Measurements from ENCODE around the gene TMEFF2. TPM values are rescaled to one million over a fixed set of nuclear protein-coding genes. Genes with fewer than 3 reads are reported as not detected.
"Not testable (repeated sequence)": the region's sequence is repeated elsewhere in the genome, so short reads cannot be mapped to it uniquely, and the experiment has no call there.

Gene TMEFF2
- polyA plus RNA-seq, 1 donor: 2.3 TPM

- no peak overlapping the region for H3K27ac ChIP-seq (ENCODE audit: low read length)
- no peaks in the 10 kb centered on the region for H3K36me3 ChIP-seq (ENCODE audit: control insufficient read depth, insufficient read depth, low read length)
- H3K27me3 ChIP-seq (ENCODE audit: control insufficient read depth, insufficient read depth, low read length): no peaks in the 10 kb centered on the region
- no peaks in the 10 kb centered on the region for H3K4me1 ChIP-seq (ENCODE audit: control insufficient read depth, insufficient read depth, low read length)
- 100% methylated on average over 1 of the region's 1 CpG for WGBS (ENCODE audit: insufficient coverage, low lambda C conversion rate)
- DNase-seq: no peak
- H3K9me3 ChIP-seq (ENCODE audit: control insufficient read depth, low read depth, low read length): peaks cover 1% of the 10 kb centered on the region
- no peak overlapping the region for H3K4me3 ChIP-seq (ENCODE audit: low read length)
These were observed 268.1 kb downstream of the TMEFF2 start for GRCh38 chr2:191926671-191927070.

GRCh38 chr2:191923652-191923997 is 271.1 kb downstream of the TMEFF2 start:
- Histone ChIP-seq H3K36me3 (ENCODE audit: control insufficient read depth, insufficient read depth, low read length) (no peaks in the 10 kb centered on the region), H3K27ac (ENCODE audit: low read length) (no peak overlapping the region), H3K4me3 (ENCODE audit: low read length) (no peak overlapping the region), H3K27me3 (ENCODE audit: control insufficient read depth, insufficient read depth, low read length) (no peaks in the 10 kb centered on the region), H3K4me1 (ENCODE audit: control insufficient read depth, insufficient read depth, low read length) (no peaks in the 10 kb centered on the region), H3K9me3 (ENCODE audit: control insufficient read depth, low read depth, low read length) (peaks cover 2% of the 10 kb centered on the region)
- no peak for DNase-seq

- no peaks in the 10 kb centered on the region for H3K27me3 ChIP-seq (ENCODE audit: control insufficient read depth, insufficient read depth, low read length)
- 100% methylated on average over 1 of the region's 20 CpGs for WGBS (ENCODE audit: insufficient coverage, low lambda C conversion rate)
- no peaks in the 10 kb centered on the region for H3K36me3 ChIP-seq (ENCODE audit: control insufficient read depth, insufficient read depth, low read length)
These were observed 271.7 kb downstream of the TMEFF2 start for GRCh38 chr2:191922736-191923651.

GRCh38 chr2:191921650-191922049 is 273.1 kb downstream of the TMEFF2 start:
- H3K9me3 ChIP-seq (ENCODE audit: control insufficient read depth, low read depth, low read length); H3K4me1 ChIP-seq (ENCODE audit: control insufficient read depth, insufficient read depth, low read length); H3K27me3 ChIP-seq (ENCODE audit: control insufficient read depth, insufficient read depth, low read length); H3K27ac ChIP-seq (ENCODE audit: low read length); DNase-seq; H3K36me3 ChIP-seq (ENCODE audit: control insufficient read depth, insufficient read depth, low read length); H3K4me3 ChIP-seq (ENCODE audit: low read length): not testable (repeated sequence)
- WGBS (ENCODE audit: insufficient coverage, low lambda C conversion rate): no CpG with 5 or more reads among the region's 32 CpGs

More at GRCh38 chr2:191922736-191923651, 271.7 kb downstream of the TMEFF2 start:
- DNase-seq: no peak
- no peak overlapping the region for H3K4me3 ChIP-seq (ENCODE audit: low read length)
- no peaks in the 10 kb centered on the region for H3K4me1 ChIP-seq (ENCODE audit: control insufficient read depth, insufficient read depth, low read length)
- peaks cover 2% of the 10 kb centered on the region for H3K9me3 ChIP-seq (ENCODE audit: control insufficient read depth, low read depth, low read length)
- H3K27ac ChIP-seq (ENCODE audit: low read length): no peak overlapping the region

GRCh38 chr2:191920502-191920901 is 274.2 kb downstream of the TMEFF2 start:
- DNase-seq: no peak
- H3K27ac ChIP-seq (ENCODE audit: low read length): no peak overlapping the region
- peaks cover 2% of the 10 kb centered on the region for H3K9me3 ChIP-seq (ENCODE audit: control insufficient read depth, low read depth, low read length)
- H3K27me3 ChIP-seq (ENCODE audit: control insufficient read depth, insufficient read depth, low read length): no peaks in the 10 kb centered on the region
- no peaks in the 10 kb centered on the region for H3K36me3 ChIP-seq (ENCODE audit: control insufficient read depth, insufficient read depth, low read length)
- WGBS (ENCODE audit: insufficient coverage, low lambda C conversion rate): no CpG with 5 or more reads among the region's 2 CpGs
- H3K4me1 ChIP-seq (ENCODE audit: control insufficient read depth, insufficient read depth, low read length): no peaks in the 10 kb centered on the region
- H3K4me3 ChIP-seq (ENCODE audit: low read length): no peak overlapping the region

- Histone ChIP-seq H3K4me1 (ENCODE audit: control insufficient read depth, insufficient read depth, low read length) (no peaks in the 10 kb centered on the region), H3K36me3 (ENCODE audit: control insufficient read depth, insufficient read depth, low read length) (no peaks in the 10 kb centered on the region), H3K9me3 (ENCODE audit: control insufficient read depth, low read depth, low read length) (peaks cover 2% of the 10 kb centered on the region), H3K27me3 (ENCODE audit: control insufficient read depth, insufficient read depth, low read length) (no peaks in the 10 kb centered on the region), H3K4me3 (ENCODE audit: low read length) (no peak overlapping the region), H3K27ac (ENCODE audit: low read length) (no peak overlapping the region)
- DNase-seq: no peak
- WGBS (ENCODE audit: insufficient coverage, low lambda C conversion rate): 80% methylated on average over 3 of the region's 9 CpGs
These were observed 276.6 kb downstream of the TMEFF2 start for GRCh38 chr2:191917967-191918651.

- Histone ChIP-seq H3K36me3 (ENCODE audit: control insufficient read depth, insufficient read depth, low read length) (no peaks in the 10 kb centered on the region), H3K9me3 (ENCODE audit: control insufficient read depth, low read depth, low read length) (peaks cover 2% of the 10 kb centered on the region), H3K27me3 (ENCODE audit: control insufficient read depth, insufficient read depth, low read length) (no peaks in the 10 kb centered on the region), H3K27ac (ENCODE audit: low read length) (no peak overlapping the region), H3K4me1 (ENCODE audit: control insufficient read depth, insufficient read depth, low read length) (no peaks in the 10 kb centered on the region), H3K4me3 (ENCODE audit: low read length) (no peak overlapping the region)
- no peak for DNase-seq
- no CpG with 5 or more reads among the region's 2 CpGs for WGBS (ENCODE audit: insufficient coverage, low lambda C conversion rate)
These were observed 277.3 kb downstream of the TMEFF2 start for GRCh38 chr2:191917430-191917881.

- Histone ChIP-seq H3K4me3 (ENCODE audit: low read length) (no peak overlapping the region), H3K36me3 (ENCODE audit: control insufficient read depth, insufficient read depth, low read length) (no peaks in the 10 kb centered on the region), H3K27ac (ENCODE audit: low read length) (no peak overlapping the region), H3K4me1 (ENCODE audit: control insufficient read depth, insufficient read depth, low read length) (no peaks in the 10 kb centered on the region), H3K9me3 (ENCODE audit: control insufficient read depth, low read depth, low read length) (peaks cover 2% of the 10 kb centered on the region), H3K27me3 (ENCODE audit: control insufficient read depth, insufficient read depth, low read length) (peaks cover 2% of the 10 kb centered on the region)
- no CpG with 5 or more reads among the region's 1 CpG for WGBS (ENCODE audit: insufficient coverage, low lambda C conversion rate)
- no peak for DNase-seq
These were observed 277.9 kb downstream of the TMEFF2 start for GRCh38 chr2:191916826-191917225.

- no CpG with 5 or more reads among the region's 2 CpGs for WGBS (ENCODE audit: insufficient coverage, low lambda C conversion rate)
- DNase-seq: no peak
- Histone ChIP-seq H3K4me3 (ENCODE audit: low read length) (no peak overlapping the region), H3K27me3 (ENCODE audit: control insufficient read depth, insufficient read depth, low read length) (peaks cover 2% of the 10 kb centered on the region), H3K27ac (ENCODE audit: low read length) (no peak overlapping the region), H3K36me3 (ENCODE audit: control insufficient read depth, insufficient read depth, low read length) (no peaks in the 10 kb centered on the region), H3K4me1 (ENCODE audit: control insufficient read depth, insufficient read depth, low read length) (no peaks in the 10 kb centered on the region), H3K9me3 (ENCODE audit: control insufficient read depth, low read depth, low read length) (no peaks in the 10 kb centered on the region)
These were observed 279.0 kb downstream of the TMEFF2 start for GRCh38 chr2:191915750-191916149.

- peaks cover 2% of the 10 kb centered on the region for H3K27me3 ChIP-seq (ENCODE audit: control insufficient read depth, insufficient read depth, low read length)
- no CpG with 5 or more reads among the region's 1 CpG for WGBS (ENCODE audit: insufficient coverage, low lambda C conversion rate)
- no peak overlapping the region for H3K4me3 ChIP-seq (ENCODE audit: low read length)
- H3K27ac ChIP-seq (ENCODE audit: low read length): no peak overlapping the region
- no peaks in the 10 kb centered on the region for H3K4me1 ChIP-seq (ENCODE audit: control insufficient read depth, insufficient read depth, low read length)
- H3K36me3 ChIP-seq (ENCODE audit: control insufficient read depth, insufficient read depth, low read length): no peaks in the 10 kb centered on the region
- no peaks in the 10 kb centered on the region for H3K9me3 ChIP-seq (ENCODE audit: control insufficient read depth, low read depth, low read length)
- no peak for DNase-seq
These were observed 280.9 kb downstream of the TMEFF2 start for GRCh38 chr2:191913796-191914195.
